HEK293T (cell line): Measurements from ENCODE around the gene USPL1.

Experiments
- BHLHE40 ChIP-seq: fragments of 450-650 bp; IDR thresholded peaks from 2 replicates; pipeline ENCODE4 v1.6.1; 2016; ENCODE audit warnings: mild to moderate bottlenecking, moderate library complexity, borderline replicate concordance
- FOXA1 ChIP-seq: fragments of 450-650 bp; IDR thresholded peaks from 2 replicates; pipeline ENCODE4 v1.6.1; 2016; ENCODE audit warnings: mild to moderate bottlenecking
- FOXK2 ChIP-seq: fragments of 450-650 bp; IDR thresholded peaks from 2 replicates; pipeline ENCODE4 v1.6.1; 2016; ENCODE audit warnings: mild to moderate bottlenecking
- FOXM1 ChIP-seq: fragments of 450-650 bp; IDR thresholded peaks from 2 replicates; pipeline ENCODE4 v1.6.1; 2017; ENCODE audit warnings: mild to moderate bottlenecking, borderline replicate concordance
- L3MBTL2 ChIP-seq: fragments of 450-650 bp; conservative IDR thresholded peaks from 2 replicates; pipeline ENCODE4 v1.6.1; 2016; ENCODE audit warnings: mild to moderate bottlenecking
- LEF1 ChIP-seq: fragments of 450-650 bp; IDR thresholded peaks from 2 replicates; pipeline ENCODE4 v1.6.1; 2017; ENCODE audit warnings: mild to moderate bottlenecking, borderline replicate concordance
- NFRKB ChIP-seq: fragments of 450-650 bp; IDR thresholded peaks from 2 replicates; pipeline ENCODE4 v1.6.1; 2016; ENCODE audit warnings: mild to moderate bottlenecking, moderate library complexity
- SP1 ChIP-seq: fragments of 450-650 bp; IDR thresholded peaks from 2 replicates; pipeline ENCODE4 v1.6.1; 2017
- TARDBP ChIP-seq: fragments of 450-650 bp; IDR thresholded peaks from 2 replicates; pipeline ENCODE4 v1.6.1; 2016
- ZNF384 ChIP-seq: fragments of 450-650 bp; IDR thresholded peaks from 2 replicates; pipeline ENCODE4 v1.6.1; 2016

- no peak for TF ChIP-seq FOXM1
- TF ChIP-seq FOXA1 = no peak
- TF ChIP-seq TARDBP = no peak
- no peak for TF ChIP-seq SP1
- TF ChIP-seq BHLHE40 = no peak
- TF ChIP-seq L3MBTL2 = no peak
- TF ChIP-seq NFRKB = no peak
- no peak for TF ChIP-seq FOXK2
- TF ChIP-seq LEF1 = no peak
- TF ChIP-seq ZNF384 = no peak
Observed at GRCh38 chr13:30607908-30608307, 9.8 kb upstream of the USPL1 start.
